Fibroblast of the conjunctiva (primary cell): ENCODE results near the gene ERGIC1.
"Not testable (repeated sequence)": the region's sequence is repeated elsewhere in the genome, so short reads cannot be mapped to it uniquely, and the experiment has no call there.

ENCODE experiments used
- DNase-seq: peaks from one replicate; pipeline ENCODE4 v3.0.0-alpha.2; 2010; ENCODE audit warnings: low read depth

Gene ERGIC1

GRCh38 chr5:172800088-172800551 is 33.9 kb upstream of the ERGIC1 start:
- no peak for DNase-seq

GRCh38 chr5:172801179-172801671 is 32.8 kb upstream of the ERGIC1 start:
- peak; percentile 71 for DNase-seq

GRCh38 chr5:172802112-172802511 is 31.9 kb upstream of the ERGIC1 start:
- no peak for DNase-seq

- DNase-seq = peak; percentile 27
These were observed 31.4 kb upstream of the ERGIC1 start for GRCh38 chr5:172802567-172803176.

GRCh38 chr5:172805018-172805683 is 28.9 kb upstream of the ERGIC1 start:
- no peak for DNase-seq

- no peak for DNase-seq
These were observed 28.3 kb upstream of the ERGIC1 start for GRCh38 chr5:172805736-172806255.

GRCh38 chr5:172806897-172807672 is 27.0 kb upstream of the ERGIC1 start:
- peak; percentile 87 for DNase-seq

- no peak for DNase-seq
These were observed 26.2 kb upstream of the ERGIC1 start for GRCh38 chr5:172807766-172808311.

- no peak for DNase-seq
These were observed 24.3 kb upstream of the ERGIC1 start for GRCh38 chr5:172809774-172810173.

GRCh38 chr5:172810996-172811395 is 23.1 kb upstream of the ERGIC1 start:
- DNase-seq = not testable (repeated sequence)

GRCh38 chr5:172815631-172816030 is 18.4 kb upstream of the ERGIC1 start:
- no peak for DNase-seq

- DNase-seq = peak; percentile 50
These were observed 17.0 kb upstream of the ERGIC1 start for GRCh38 chr5:172816925-172817562.

GRCh38 chr5:172817664-172818063 is 16.4 kb upstream of the ERGIC1 start:
- DNase-seq = no peak

GRCh38 chr5:172818081-172818480 is 16.0 kb upstream of the ERGIC1 start:
- DNase-seq = no peak

GRCh38 chr5:172819569-172819968 is 14.5 kb upstream of the ERGIC1 start:
- DNase-seq = no peak

GRCh38 chr5:172820046-172820767 is 13.8 kb upstream of the ERGIC1 start:
- DNase-seq = no peak

- DNase-seq = no peak
These were observed 12.6 kb upstream of the ERGIC1 start for GRCh38 chr5:172821340-172821985.

- DNase-seq = no peak
These were observed 10.2 kb upstream of the ERGIC1 start for GRCh38 chr5:172823840-172824362.

- no peak for DNase-seq
These were observed 8.3 kb upstream of the ERGIC1 start for GRCh38 chr5:172825610-172826204.

GRCh38 chr5:172827841-172828240 is 6.2 kb upstream of the ERGIC1 start:
- DNase-seq = no peak
